ENCODE results near the gene PAN3.

Gene PAN3

DNA sequence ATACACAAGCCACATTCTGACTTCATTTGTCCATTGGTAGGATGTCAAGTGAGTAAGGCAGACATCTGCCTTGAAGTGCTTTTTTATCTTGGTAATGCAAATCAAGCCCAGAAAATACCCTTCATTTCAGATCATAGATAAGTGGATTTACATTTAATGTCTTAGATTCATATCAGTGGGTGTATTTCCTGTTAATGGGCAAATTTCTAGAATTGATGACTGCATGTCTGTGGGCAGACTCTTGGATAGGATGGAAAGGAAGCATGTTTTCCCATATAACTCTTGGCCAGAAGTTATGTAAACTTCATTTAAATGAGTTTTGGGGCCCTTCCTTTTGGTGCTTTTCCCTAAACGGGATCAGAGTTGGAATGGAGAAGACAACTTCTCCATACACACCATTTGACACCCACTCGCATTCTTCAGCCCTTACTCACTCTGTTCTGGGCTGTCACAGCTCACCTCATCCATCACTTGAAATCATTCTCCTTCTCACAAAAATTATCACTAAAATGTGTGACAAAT is 202.0 kb downstream of the PAN3 start:
- no peak for DNase-seq

DNA sequence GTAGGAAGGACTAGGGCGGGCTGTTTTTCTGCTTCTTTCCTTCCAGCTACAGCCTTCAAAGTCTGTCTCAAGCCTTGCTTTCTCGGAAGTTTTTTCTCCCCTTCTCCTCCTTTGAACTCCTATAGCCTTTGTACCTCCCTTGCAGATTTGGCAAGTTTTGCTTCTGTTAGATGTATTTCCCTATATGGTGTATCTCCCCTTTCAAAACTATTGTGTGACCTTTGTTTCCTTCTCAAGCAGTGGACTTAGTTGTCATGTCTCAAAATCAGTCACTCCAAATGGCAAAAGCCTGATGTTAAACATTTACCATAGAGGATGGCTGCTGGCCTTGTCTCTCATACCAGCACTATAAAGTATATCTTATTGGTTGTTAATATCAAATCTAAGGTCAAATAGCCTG is 203.9 kb downstream of the PAN3 start:
- no peak for DNase-seq

DNA sequence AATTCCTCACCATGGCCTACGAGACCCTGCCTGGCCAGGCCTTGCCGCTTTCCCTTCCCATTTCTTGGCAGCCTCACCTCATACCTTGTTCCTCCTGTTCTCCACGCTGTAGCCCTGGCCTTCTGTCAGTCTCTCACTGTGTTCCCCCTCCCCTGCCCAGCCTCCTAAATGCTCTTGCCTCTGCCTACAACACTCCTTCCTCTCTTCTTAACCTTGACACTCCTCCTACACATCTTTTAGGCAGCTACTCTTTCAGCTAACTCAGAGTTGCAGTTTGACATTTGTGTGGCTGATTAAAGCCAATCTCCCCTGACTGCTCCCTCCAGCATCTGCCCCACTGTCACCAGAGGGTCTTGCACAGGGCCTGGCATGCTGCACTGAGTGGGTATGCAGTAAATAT is 205.8 kb downstream of the PAN3 start:
- no peak for DNase-seq

All from CD4-positive, alpha-beta T cell treated with Interleukin-10 for 1 hour (primary cell).